ENCODE results near the gene EPN2. TPM values are rescaled to one million over a fixed set of nuclear protein-coding genes. Genes with fewer than 3 reads are reported as not detected.

The EPN2 gene
- polyA plus RNA-seq, 1 donor (not counting 4 experiments of a cell fraction or from before 2014, with no cell fraction given) = 30.2 TPM

DNA sequence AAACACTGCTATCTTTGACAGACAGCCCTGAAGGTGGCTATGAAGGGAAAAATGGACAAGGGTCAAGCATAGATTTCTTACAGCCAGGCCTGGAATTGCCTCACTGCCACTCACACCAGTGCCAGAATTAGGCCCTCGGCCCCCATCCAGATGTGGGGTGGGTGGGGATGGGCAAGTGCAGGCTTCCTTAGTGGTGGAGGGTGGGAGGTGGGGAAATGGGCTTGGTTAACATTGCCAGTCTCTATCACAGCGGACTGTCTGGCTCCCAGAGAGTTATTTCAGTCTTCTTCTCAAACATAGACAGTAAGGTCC, 100.5 kb downstream of the EPN2 start:
- Histone ChIP-seq H3K9me1 (ENCODE audit: control insufficient read depth, extremely low read depth, insufficient read depth, low read length) (no peaks in the 10 kb centered on the region), H3K9ac (ENCODE audit: control insufficient read depth, extremely low read depth, insufficient read depth, low read length) (no peak overlapping the region), H3K36me3 (ENCODE audit: control insufficient read depth in 2 of 2, extremely low read depth in 1 of 2, insufficient read depth in 2 of 2, low read length in 2 of 2) (peaks cover 5 to 12% of the 10 kb centered on the region in 2 experiments), H3K79me2 (ENCODE audit: control insufficient read depth, insufficient read depth, low read length) (no peaks in the 10 kb centered on the region), H3K4me1 (ENCODE audit: control insufficient read depth, extremely low read depth, insufficient read depth, low read length) (peaks cover 8% of the 10 kb centered on the region), H4K20me1 (ENCODE audit: control insufficient read depth, extremely low read depth, insufficient read depth, low read length) (no peaks in the 10 kb centered on the region), H2AFZ (ENCODE audit: control insufficient read depth, low read length) (no peak overlapping the region), H3K27ac (ENCODE audit: control insufficient read depth, insufficient read depth, low read length) (no peak overlapping the region), H3K9me3 (ENCODE audit: control insufficient read depth, low read depth, low read length) (no peaks in the 10 kb centered on the region), H3K4me2 (ENCODE audit: control insufficient read depth, extremely low read depth, insufficient read depth, low read depth, low read length) (no peak overlapping the region), H3K4me3 (ENCODE audit: control insufficient read depth in 2 of 3, extremely low read depth in 1 of 3, insufficient read depth in 2 of 3, low read depth in 1 of 3, low read length in 3 of 3) (no peak overlapping the region), H3K27me3 (ENCODE audit: control insufficient read depth, extremely low read depth, insufficient read depth, low read length) (no peaks in the 10 kb centered on the region)
- DNase-seq (ENCODE audit: low read depth, low spot score) (no peak), FAIRE-seq (no peak)
- TF ChIP-seq EZH2 (IDR thresholded peaks at IDR 0.05; ENCODE audit: low read length) = no peak
- TF ChIP-seq CTCF (optimal IDR thresholded peaks at IDR 0.05 in 1 of 3, IDR thresholded peaks at IDR 0.05 in 1 of 3, conservative IDR thresholded peaks at IDR 0.05 in 1 of 3; ENCODE audit: extremely low read depth in 1 of 3, insufficient read depth in 2 of 3, low read length in 3 of 3) = no peak
- dilution Hi-C loops (cut with MboI; ENCODE audit: extremely low pct_ligation_motif_present, low sequenced_read_pairs) = no loop called here

DNA sequence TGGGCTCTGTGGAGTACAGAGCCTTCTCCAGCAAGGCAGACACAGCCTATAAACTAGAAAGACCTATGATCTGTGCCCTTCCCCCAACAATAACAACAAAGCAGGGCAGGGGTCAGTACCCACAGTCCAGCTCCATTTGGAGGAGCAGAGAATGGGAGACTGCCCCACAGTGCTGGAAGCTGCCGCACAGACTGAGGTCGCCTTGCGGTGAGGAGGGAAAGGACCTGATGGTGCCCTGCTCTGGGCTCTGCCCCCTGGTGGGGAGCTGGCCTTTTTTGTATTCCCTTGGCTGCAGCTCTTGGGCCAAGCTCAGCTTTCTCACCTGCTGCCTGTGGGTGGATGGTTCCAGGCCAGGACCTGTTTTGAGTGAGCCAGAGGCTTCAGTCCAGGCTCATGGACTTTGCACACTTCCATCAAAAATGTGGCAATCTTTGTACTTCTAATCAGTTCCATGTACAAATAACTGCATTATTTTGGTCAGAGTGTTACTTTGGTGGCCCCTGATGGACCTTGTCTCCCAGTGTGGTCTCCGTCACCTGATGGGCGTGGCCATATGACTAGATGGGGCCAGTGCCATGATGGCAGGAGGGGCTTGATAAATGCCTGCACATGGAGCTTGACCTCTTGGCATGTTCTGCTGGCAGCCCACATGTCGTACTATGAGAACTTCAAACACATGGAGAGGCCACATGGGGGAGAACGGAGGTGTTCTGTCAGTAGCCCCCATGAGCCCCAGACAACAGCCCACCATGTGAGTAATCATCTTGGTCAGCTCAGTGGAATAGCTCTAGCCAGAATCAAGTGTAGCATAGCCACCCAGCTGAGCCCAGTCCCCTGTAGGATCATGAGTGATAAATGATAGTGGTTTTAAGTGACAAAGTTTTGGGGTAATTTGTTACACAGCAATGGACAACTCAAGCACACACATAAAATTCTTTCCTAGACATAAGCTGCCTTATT, 101.1 kb downstream of the EPN2 start:
- peak; percentile 55 to 63 (median 57) for TF ChIP-seq CTCF (optimal IDR thresholded peaks at IDR 0.05 in 1 of 3, IDR thresholded peaks at IDR 0.05 in 1 of 3, conservative IDR thresholded peaks at IDR 0.05 in 1 of 3; ENCODE audit: extremely low read depth in 1 of 3, insufficient read depth in 2 of 3, low read length in 3 of 3)
- no peak for TF ChIP-seq EZH2 (IDR thresholded peaks at IDR 0.05; ENCODE audit: low read length)
- H3K4me2 ChIP-seq (ENCODE audit: control insufficient read depth, extremely low read depth, insufficient read depth, low read depth, low read length) = no peak overlapping the region
- peaks cover 5 to 9% of the 10 kb centered on the region in 2 experiments for H3K36me3 ChIP-seq (ENCODE audit: control insufficient read depth in 2 of 2, extremely low read depth in 1 of 2, insufficient read depth in 2 of 2, low read length in 2 of 2)
- H2AFZ ChIP-seq (ENCODE audit: control insufficient read depth, low read length) = no peak overlapping the region
- peaks cover 6% of the 10 kb centered on the region for H3K4me1 ChIP-seq (ENCODE audit: control insufficient read depth, extremely low read depth, insufficient read depth, low read length)
- H3K27me3 ChIP-seq (ENCODE audit: control insufficient read depth, extremely low read depth, insufficient read depth, low read length) = no peaks in the 10 kb centered on the region
- FAIRE-seq (no peak), DNase-seq (ENCODE audit: low read depth, low spot score) (no peak)
- H3K9me3 ChIP-seq (ENCODE audit: control insufficient read depth, low read depth, low read length) = no peaks in the 10 kb centered on the region
- dilution Hi-C loops (cut with MboI; ENCODE audit: extremely low pct_ligation_motif_present, low sequenced_read_pairs) = no loop called here
- no peaks in the 10 kb centered on the region for H4K20me1 ChIP-seq (ENCODE audit: control insufficient read depth, extremely low read depth, insufficient read depth, low read length)
- no peaks in the 10 kb centered on the region for H3K79me2 ChIP-seq (ENCODE audit: control insufficient read depth, insufficient read depth, low read length)
- no peak overlapping the region for H3K9ac ChIP-seq (ENCODE audit: control insufficient read depth, extremely low read depth, insufficient read depth, low read length)
- no peak overlapping the region for H3K4me3 ChIP-seq (ENCODE audit: control insufficient read depth in 2 of 3, extremely low read depth in 1 of 3, insufficient read depth in 2 of 3, low read depth in 1 of 3, low read length in 3 of 3)
- H3K9me1 ChIP-seq (ENCODE audit: control insufficient read depth, extremely low read depth, insufficient read depth, low read length) = no peaks in the 10 kb centered on the region
- H3K27ac ChIP-seq (ENCODE audit: control insufficient read depth, insufficient read depth, low read length) = no peak overlapping the region

All from keratinocyte (primary cell).